Measurements from ENCODE around the gene EML5. TPM values are rescaled to one million over a fixed set of nuclear protein-coding genes. Genes with fewer than 3 reads are reported as not detected.

EML5 gene
- total RNA-seq, 1 experiment from 2014 or later: 1.8 TPM

- ChIA-PET RAD21 (ENCODE audit: low non-redundant PET in 1 of 2, low total read pairs in 2 of 2, uncharacterized antibody in 2 of 2, unreplicated experiment in 2 of 2) (no interaction called here), CTCF (no interaction called here), POLR2A (interaction anchor here (0.9 kb wide), 1 partner anchor 14 kb away, joined by 3 read pairs; the partner anchor contains the start of gene TTC8)
- Histone ChIP-seq H3K4me3 (replicated peaks in 1 of 2; ENCODE audit: low read depth in 1 of 2, low read length in 2 of 2) (no peak overlapping the region), H3K79me2 (ENCODE audit: insufficient read depth, low read length) (0 out of 2 replicates have a peak, but pooled peaks cover 4% of the 10 kb centered on the region), H3K4me2 (ENCODE audit: low read length) (no peak overlapping the region), H3K27me3 (ENCODE audit: insufficient read depth, low read length) (no peaks in the 10 kb centered on the region), H3K9ac (ENCODE audit: low read length) (no peak overlapping the region), H3K27ac (ENCODE audit: low read depth, low read length) (no peak overlapping the region), H4K20me1 (ENCODE audit: insufficient read depth) (no peaks in the 10 kb centered on the region), H3K36me3 (ENCODE audit: control insufficient read depth in 1 of 2, insufficient read depth in 2 of 2, low read length in 2 of 2) (0 out of 4 replicates have a peak, but pooled peaks cover 0 to 2% of the 10 kb centered on the region in 2 experiments), H3K9me3 (ENCODE audit: control insufficient read depth in 1 of 2, insufficient read depth in 1 of 2, low read depth in 1 of 2, low read length in 2 of 2) (no peaks in the 10 kb centered on the region), H2AFZ (ENCODE audit: low read depth, low read length, poor library complexity, severe bottlenecking) (no peak overlapping the region), H3K4me1 (ENCODE audit: control insufficient read depth in 1 of 2, insufficient read depth in 2 of 2, low read length in 2 of 2) (no peaks in the 10 kb centered on the region), H3K9me2 (ENCODE audit: insufficient read depth) (no peaks in the 10 kb centered on the region)
- DNase-seq (ENCODE audit: low read depth, low spot score) (no peak), ATAC-seq (no peak)
- BruUV-seq (replicated peaks): no TSS peak
- intact Hi-C loops (cut with micrococcal nuclease): no loop called here
- TF ChIP-seq, protein P1, sequence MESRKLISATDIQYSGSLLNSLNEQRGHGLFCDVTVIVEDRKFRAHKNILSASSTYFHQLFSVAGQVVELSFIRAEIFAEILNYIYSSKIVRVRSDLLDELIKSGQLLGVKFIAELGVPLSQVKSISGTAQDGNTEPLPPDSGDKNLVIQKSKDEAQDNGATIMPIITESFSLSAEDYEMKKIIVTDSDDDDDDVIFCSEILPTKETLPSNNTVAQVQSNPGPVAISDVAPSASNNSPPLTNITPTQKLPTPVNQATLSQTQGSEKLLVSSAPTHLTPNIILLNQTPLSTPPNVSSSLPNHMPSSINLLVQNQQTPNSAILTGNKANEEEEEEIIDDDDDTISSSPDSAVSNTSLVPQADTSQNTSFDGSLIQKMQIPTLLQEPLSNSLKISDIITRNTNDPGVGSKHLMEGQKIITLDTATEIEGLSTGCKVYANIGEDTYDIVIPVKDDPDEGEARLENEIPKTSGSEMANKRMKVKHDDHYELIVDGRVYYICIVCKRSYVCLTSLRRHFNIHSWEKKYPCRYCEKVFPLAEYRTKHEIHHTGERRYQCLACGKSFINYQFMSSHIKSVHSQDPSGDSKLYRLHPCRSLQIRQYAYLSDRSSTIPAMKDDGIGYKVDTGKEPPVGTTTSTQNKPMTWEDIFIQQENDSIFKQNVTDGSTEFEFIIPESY (IDR thresholded peaks at IDR 0.05; ENCODE audit: extremely low read depth, insufficient replicate concordance, low read length): no peak
- TF ChIP-seq RAD21 (IDR thresholded peaks at IDR 0.05; ENCODE audit: low read depth) (no peak), EGR1 (IDR thresholded peaks at IDR 0.05; ENCODE audit: low read depth) (no peak), EZH2phosphoT487 (IDR thresholded peaks at IDR 0.05; ENCODE audit: borderline replicate concordance) (no peak), ZFX (IDR thresholded peaks at IDR 0.05) (no peak), CTCF (IDR thresholded peaks at IDR 0.05 in 2 of 3, conservative IDR thresholded peaks at IDR 0.05 in 1 of 3; ENCODE audit: borderline replicate concordance in 1 of 3, insufficient read depth in 1 of 3, low read depth in 2 of 3, low read length in 2 of 3) (no peak), TCF7L2 (IDR thresholded peaks at IDR 0.05; ENCODE audit: borderline replicate concordance, extremely low read depth, insufficient read depth, insufficient read length) (no peak), POLR2AphosphoS5 (IDR thresholded peaks at IDR 0.05; ENCODE audit: low read depth, low read length) (no peak), SRF (IDR thresholded peaks at IDR 0.05; ENCODE audit: low read depth) (no peak), CBX3 (IDR thresholded peaks at IDR 0.05; ENCODE audit: low read depth) (no peak)
Measured at GRCh38 chr14:88838015-88838414, 45.3 kb upstream of the EML5 start.
